HG03457 (cell line): ENCODE measurements around the gene VGLL2.

Experiments used
- ATAC-seq: cut with Tn5 transposase; IDR thresholded peaks from one replicate; pipeline ENCODE4 v1.9.1; 2021; ENCODE audit warnings: moderate number of reproducible peaks; ENCODE audit not compliant: unreplicated experiment

The VGLL2 gene

DNA sequence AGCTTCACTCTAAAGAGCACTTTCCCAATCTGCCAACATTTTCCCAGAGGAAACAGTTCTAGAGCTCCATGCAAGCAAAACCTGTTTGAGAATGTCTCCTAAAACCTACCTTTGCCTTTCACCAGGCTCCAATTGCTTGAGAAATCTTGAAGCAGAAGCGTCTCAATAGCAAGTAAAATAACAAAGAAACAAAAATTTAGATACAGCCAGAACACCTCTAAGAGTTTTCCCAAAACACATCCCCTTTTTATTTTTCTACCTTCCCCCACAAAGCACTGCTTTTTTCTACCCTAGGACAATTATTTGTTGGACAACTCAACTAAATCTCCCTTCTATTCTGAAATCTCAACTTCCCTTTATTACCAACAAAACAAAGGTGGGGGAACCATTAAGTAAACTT is 3.6 kb downstream of the VGLL2 start:
- ATAC-seq: no peak

- no peak for ATAC-seq
Measured at GRCh38 chr6:117269638-117270054, 4.3 kb downstream of the VGLL2 start.

DNA sequence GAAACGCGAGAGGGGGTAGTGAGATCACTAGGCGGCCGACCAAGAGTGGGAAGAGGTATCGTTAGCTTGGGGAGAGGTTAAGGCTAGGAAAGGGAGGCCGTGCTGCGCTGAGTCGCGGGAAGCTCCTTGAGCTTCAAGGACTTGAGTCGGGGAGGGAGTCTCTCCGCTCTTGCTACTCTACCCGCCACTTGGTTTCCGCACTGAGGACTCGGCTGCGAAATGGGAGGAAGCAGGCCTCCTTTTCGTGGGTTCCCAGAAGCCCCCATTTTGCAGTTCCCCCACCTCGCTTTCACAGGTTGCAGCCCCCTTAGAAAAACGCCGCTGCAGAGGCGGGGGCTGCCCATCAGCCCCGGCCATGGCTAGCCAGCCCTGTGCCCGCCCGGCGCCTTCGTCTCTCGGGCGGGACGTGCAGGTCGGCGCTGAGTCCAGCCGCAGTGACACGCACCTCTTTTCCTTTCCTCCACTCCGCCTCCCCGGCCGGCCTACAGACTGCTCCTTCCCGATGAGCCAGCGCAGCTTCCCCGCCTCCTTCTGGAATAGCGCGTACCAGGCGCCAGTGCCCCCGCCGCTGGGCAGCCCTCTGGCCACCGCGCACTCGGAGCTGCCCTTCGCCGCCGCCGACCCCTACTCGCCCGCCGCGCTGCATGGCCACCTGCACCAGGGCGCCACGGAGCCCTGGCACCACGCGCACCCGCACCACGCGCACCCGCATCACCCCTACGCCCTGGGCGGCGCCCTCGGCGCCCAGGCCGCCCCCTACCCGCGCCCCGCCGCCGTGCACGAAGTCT is 4.9 kb downstream of the VGLL2 start:
- no peak for ATAC-seq

DNA sequence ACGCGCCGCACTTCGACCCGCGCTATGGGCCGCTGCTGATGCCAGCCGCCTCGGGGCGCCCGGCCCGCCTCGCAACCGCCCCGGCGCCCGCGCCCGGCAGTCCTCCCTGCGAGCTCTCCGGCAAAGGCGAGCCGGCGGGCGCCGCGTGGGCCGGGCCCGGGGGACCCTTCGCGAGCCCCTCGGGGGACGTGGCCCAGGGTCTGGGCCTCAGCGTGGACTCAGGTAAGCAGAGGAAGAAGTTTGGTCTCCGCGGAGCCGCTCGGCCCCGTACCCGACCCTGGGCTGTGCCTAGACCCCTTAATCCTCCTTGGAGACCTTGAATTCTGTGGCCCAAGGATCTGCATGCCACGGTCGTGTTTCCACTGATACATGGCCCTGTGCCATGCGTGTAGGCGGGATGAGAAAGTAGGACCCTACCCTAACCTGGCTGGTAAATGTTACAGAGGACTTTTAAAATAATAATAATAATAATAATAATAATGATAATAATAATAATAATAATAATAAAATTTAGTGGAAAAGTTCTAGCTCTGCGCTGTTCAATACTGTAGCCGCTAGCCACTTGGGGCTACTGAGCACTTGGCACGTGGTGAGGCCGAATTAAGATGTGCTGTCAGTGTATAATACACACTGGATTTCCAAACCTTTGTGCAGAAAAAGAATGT is 5.6 kb downstream of the VGLL2 start:
- ATAC-seq: no peak

DNA sequence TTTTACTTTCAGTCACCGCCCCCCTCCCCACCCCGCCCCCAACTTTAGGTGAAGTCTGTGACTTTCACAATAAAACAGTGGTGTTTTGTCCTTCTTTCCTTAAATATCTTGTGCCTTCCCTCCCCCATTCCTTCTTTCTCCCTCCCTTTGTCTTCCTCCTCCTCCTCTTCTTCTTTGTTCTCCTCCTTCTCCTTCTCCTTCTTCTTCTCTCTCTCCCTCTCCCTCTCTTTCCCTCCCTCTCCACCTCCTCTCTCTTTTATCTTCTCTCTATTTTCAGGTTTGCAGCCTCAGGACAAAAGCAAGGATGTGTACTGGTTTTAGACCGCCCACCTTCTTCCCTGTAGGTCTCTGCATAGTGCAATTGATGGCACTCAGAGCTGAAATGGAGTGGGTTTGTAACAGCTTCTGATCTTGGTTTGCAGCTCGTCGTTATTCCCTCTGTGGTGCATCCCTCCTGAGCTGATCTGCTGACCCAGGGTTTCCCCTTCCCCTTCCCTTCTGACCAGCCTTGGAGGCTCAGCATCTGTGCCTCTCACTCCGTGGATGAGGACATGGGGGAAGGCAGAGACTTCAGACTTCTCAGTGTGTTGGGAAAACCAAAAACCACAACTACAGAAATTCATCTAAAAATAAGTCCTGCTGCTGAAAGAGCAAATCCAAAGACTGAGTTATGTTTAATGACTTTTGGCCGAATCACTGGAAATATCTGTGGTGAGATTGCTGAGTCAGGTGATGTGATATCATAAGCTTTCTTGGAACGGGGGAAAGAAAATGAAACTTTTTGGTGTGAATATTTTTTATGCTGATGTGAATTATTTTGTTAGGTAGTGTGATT is 6.9 kb downstream of the VGLL2 start:
- no peak for ATAC-seq

DNA sequence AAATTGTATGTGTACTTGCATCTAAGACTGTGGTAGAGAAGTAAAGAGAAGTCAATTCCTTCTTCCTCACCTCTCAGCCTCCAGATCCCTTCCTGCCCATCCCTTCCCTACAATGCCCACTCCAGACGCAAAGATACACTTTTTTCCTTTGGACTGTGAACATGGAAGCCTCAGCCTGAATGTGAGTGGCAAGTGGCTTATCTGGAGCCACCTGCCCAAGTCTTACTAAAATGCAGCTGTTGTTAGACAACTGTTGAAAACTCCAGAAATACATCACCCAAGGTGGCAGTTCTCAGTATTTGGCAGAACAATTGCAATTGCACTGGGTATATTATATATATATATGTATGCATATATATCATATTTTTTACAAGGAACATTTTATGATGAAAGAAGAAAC is 7.5 kb downstream of the VGLL2 start:
- no peak for ATAC-seq

GRCh38 chr6:117275205-117275604 is 9.8 kb downstream of the VGLL2 start:
- no peak for ATAC-seq

DNA sequence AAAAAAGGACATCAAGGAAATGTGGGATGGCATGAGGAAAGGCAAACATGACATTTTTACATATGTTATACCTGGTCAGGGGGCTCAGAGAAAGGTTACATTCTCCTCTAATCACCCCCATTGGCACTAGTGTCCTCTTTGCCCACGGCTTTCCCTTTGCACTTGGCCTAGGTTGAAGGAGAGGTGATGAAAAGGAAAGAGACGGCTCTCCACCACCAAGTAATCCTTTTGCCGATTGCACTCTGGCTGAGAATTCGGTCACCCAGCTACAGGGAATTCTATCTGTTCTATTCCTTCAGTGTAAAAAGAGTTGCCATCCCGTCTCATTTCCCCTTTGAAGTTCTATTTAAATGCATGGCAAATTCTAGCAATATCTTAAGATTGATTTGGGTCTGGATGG is 10.4 kb downstream of the VGLL2 start:
- no peak for ATAC-seq

- no peak for ATAC-seq
Measured at GRCh38 chr6:117276778-117277316, 11.5 kb downstream of the VGLL2 start.

DNA sequence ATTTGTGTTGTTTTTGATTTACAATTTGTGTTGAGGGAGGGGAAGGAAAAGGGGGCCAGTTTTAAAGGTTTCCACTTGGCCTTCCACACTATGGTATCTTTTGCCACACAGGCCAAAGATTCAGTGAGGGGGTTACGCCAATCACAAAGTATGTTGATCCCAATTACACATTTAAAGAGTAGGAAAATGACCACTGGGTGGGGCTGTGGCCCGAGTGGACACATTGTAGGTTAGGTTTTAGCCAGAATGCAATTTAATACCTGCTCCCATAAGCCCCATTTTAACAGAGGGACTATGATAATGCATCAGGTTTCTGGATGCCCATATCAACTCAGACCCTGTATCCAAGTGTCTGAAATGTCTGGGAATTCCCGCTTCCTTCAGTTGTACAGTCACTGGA is 15.6 kb downstream of the VGLL2 start:
- ATAC-seq: no peak

DNA sequence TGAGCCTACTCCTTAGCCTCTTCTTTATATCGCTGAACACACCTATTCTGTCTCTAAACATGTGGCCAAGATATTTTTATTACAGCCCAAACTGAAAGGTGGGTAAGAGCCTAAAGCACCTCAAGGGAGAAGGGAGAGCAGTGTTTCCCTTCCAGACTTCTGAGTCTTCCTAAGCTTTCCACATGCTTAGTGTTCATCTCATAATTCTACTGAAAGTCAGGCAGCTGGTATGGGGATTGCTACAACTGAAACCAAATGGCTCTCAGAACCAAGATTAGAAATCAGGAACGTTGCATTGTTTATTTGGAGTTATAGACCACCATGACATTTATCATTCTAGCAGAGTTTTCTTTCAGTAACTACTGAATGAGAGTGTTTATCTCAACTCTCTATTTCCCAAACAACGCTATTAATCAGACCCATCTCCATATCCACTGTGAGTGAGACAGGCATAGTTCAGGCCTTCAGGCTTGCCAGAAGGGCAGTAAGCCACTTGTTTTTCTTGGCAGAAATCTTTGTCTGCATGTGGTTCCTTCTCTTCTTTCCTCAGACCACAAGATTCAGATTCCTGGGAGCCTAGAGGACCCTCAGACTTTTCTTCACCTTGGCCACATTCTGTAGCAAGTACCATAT is 22.8 kb downstream of the VGLL2 start:
- ATAC-seq: no peak

DNA sequence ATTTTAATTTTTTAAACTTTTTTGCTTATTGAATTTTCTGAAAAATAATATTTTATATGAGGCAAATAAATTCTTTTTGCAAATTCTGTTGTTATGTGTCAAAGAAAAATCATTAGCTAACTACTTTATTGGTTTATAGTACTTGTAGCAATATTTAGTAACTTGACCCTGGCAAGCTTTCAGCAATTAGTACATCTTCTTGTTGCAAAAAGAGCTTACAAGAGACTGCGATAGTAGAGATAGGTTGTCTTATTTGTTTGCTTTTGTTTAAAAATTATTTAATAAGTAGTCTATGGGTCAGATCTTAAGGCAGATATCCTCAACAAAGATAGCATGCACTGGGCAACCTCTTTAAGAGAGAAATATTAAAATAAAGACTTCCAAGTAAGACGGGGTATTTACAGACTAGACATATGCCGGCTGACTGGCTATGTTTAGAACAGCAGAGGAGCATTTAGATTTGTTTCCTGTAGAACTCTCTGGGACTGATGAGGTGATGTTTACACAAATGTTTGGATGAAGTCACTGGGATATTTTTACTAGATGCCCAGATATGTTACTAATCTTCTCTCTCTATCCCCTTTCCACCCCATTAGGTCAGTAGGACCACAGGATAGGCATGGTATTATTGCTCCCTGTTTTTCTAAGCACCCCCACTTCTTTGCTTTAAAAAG is 25.0 kb downstream of the VGLL2 start:
- ATAC-seq: no peak

DNA sequence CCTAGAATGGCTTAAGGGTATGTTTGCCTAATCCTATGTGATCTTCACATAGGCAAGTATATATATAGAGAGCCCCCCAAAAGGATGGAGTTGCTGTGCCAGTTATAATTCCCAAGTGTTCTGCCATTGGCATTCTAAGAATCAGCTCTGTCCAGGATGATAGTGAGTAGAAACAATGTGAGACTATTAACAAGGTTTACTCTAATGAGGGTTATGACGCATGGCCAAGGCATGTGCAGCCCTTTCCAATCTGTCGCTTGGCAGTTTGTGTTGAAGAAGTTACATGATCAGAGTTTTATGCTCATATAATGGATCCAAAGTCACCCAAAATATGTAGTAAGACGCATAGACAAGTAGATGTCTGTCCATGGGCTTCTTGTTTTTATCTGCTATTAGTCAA is 33.6 kb downstream of the VGLL2 start:
- no peak for ATAC-seq

- ATAC-seq: no peak
Measured at GRCh38 chr6:117303323-117303722, 38.0 kb downstream of the VGLL2 start.

DNA sequence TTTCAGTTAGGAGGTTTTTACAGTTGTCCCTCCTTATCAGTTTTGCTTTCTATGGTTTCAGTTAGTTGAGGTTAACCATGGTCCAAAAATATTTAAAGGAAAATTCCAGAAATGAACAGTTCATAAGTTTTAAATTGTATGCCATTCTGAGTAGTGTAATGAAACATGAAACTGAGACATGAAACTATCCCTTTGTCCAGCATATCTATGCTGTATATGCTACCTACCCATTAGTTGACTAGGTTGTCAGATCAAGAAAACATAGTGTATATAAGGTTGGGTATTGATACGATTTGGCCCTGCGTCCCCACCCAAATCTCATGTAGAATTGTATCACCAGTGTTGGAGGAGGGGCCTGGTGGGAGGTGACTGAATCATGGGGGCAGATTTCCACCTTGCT is 39.1 kb downstream of the VGLL2 start:
- ATAC-seq: no peak

- ATAC-seq: no peak
Measured at GRCh38 chr6:117306227-117306790, 41.0 kb downstream of the VGLL2 start.

DNA sequence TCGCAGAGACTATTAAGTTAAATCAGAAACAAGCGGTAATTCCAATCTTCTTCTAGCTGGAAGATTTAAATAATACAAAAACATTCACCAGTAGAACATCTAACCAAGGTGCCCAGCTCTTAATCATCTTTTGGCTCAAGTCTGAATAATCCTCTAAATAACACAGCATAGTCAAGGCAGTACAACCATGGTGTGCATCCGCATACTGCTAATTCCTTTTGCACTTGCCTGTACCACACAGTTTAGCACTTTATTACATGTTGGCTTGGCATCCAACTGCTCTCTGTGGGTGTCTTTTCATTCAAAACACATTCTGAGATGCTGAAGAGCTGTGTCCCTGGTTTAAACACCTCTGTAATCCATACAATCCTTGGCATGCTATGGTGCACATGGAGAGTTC is 42.3 kb downstream of the VGLL2 start:
- ATAC-seq: no peak

GRCh38 chr6:117309069-117309468 is 43.7 kb downstream of the VGLL2 start:
- ATAC-seq: no peak

- ATAC-seq: no peak
Measured at GRCh38 chr6:117309611-117310010, 44.3 kb downstream of the VGLL2 start.

GRCh38 chr6:117311310-117311709 is 46.0 kb downstream of the VGLL2 start:
- no peak for ATAC-seq
